Liver (tissue), 9 donors: Measurements from ENCODE around the gene LRIG1. TPM values are rescaled to one million over a fixed set of nuclear protein-coding genes. Genes with fewer than 3 reads are reported as not detected.

Source experiments
- DNase-seq: peaks from one replicate; pipeline ENCODE4 v3.0.0-alpha.2; 2017; ENCODE audit warnings: low spot score
- H3K27ac ChIP-seq, 2 donors: one replicate each; pipeline ENCODE4 v1.7.0; 2013; ENCODE audit warnings: inconsistent platforms in 2 of 2, low read length in 2 of 2, control low read depth in 1 of 2, low read depth in 1 of 2, mild to moderate bottlenecking in 1 of 2
- H3K27me3 ChIP-seq, 4 donors: one replicate each; pipeline versions ENCODE4 v1.6.1 to v1.7.0; 2013; ENCODE audit warnings: low read length in 3 of 4, inconsistent platforms in 1 of 4, mild to moderate bottlenecking in 1 of 4, moderate library complexity in 1 of 4; ENCODE audit not compliant: control insufficient read depth in 4 of 4, insufficient read depth in 4 of 4
- H3K36me3 ChIP-seq, 4 donors: one replicate each; pipeline versions ENCODE4 v1.6.1 to v1.7.0; 2013; ENCODE audit warnings: low read length in 3 of 4, mild to moderate bottlenecking in 3 of 4, low read depth in 1 of 4, moderate library complexity in 1 of 4; ENCODE audit not compliant: control insufficient read depth in 4 of 4, insufficient read depth in 3 of 4
- H3K4me1 ChIP-seq, 4 donors: one replicate each; pipeline versions ENCODE4 v1.6.1 to v1.7.0; 2013; ENCODE audit warnings: low read length in 3 of 4, mild to moderate bottlenecking in 3 of 4, moderate library complexity in 1 of 4; ENCODE audit not compliant: control insufficient read depth in 4 of 4, insufficient read depth in 4 of 4
- H3K4me3 ChIP-seq, 3 donors: one replicate each; pipeline versions ENCODE4 v1.6.1 to v1.7.0; 2013; ENCODE audit warnings: low read length in 3 of 3, control low read depth in 1 of 3, low read depth in 1 of 3, mild to moderate bottlenecking in 1 of 3
- H3K9ac ChIP-seq, 2 donors: one replicate each; pipeline ENCODE4 v1.7.0; 2013; ENCODE audit warnings: low read length in 2 of 2, mild to moderate bottlenecking in 2 of 2, moderate library complexity in 2 of 2, control low read depth in 1 of 2, low read depth in 1 of 2
- H3K9me3 ChIP-seq, 4 donors: one replicate each; pipeline versions ENCODE4 v1.6.1 to v1.7.0; 2013; ENCODE audit warnings: low read length in 3 of 4; ENCODE audit not compliant: control insufficient read depth in 4 of 4
- FOXA1 ChIP-seq: IDR thresholded peaks from 2 replicates; pipeline ENCODE4 v1.6.1; 2016; ENCODE audit warnings: antibody characterized with exemption
- HNF4A ChIP-seq, 2 donors: conservative IDR thresholded peaks; 2 replicates each; pipeline ENCODE4 v1.6.1; 2016; ENCODE audit warnings: antibody characterized with exemption in 2 of 2, mild to moderate bottlenecking in 2 of 2
- JUND ChIP-seq, 2 donors: IDR thresholded peaks; 2 replicates each; pipeline ENCODE4 v1.6.1; 2016; ENCODE audit warnings: antibody characterized with exemption in 2 of 2
- NR2F2 ChIP-seq: IDR thresholded peaks from 2 replicates; pipeline ENCODE4 v1.6.1; 2016; ENCODE audit warnings: antibody characterized with exemption
- RAD21 ChIP-seq, 2 donors: IDR thresholded peaks; 2 replicates each; pipeline ENCODE4 v1.6.1; 2016; ENCODE audit warnings: antibody characterized with exemption in 2 of 2, mild to moderate bottlenecking in 2 of 2
- TAF1 ChIP-seq: conservative IDR thresholded peaks from 2 replicates; pipeline ENCODE4 v1.6.1; 2016; ENCODE audit warnings: antibody characterized with exemption, mild to moderate bottlenecking
- YY1 ChIP-seq: IDR thresholded peaks from 2 replicates; pipeline ENCODE4 v1.6.1; 2016; ENCODE audit warnings: antibody characterized with exemption, mild to moderate bottlenecking
- WGBS: extraction: QIAGEN DNeasy Blood & Tissue Kit; methylation state at CpG from one replicate; pipeline ENCODE4 v1.1.7; 2013; 5-methylcytosine and 5-hydroxymethylcytosine counted together
- polyA plus RNA-seq, 2 donors: library from polyadenylated mRNA; stranded (reverse) in 1 of 2; unstranded in 1 of 2; fragments of 200-250 nt in 1 of 2; fragments of >200 nt in 1 of 2; fragmentation: Nextera tagmentation in 1 of 2; extraction: Ambion mirVana in 1 of 2; gene quantifications; one replicate each; pipeline versions ENCODE4 v1.2.1 to v1.2.3, GENCODE V29; 2013 to 2015
- total RNA-seq, 2 donors: library from RNA; depleted of rRNA; stranded (reverse); fragments of >200 nt; gene quantifications; one replicate each; pipeline ENCODE4 v1.2.3, GENCODE V29; 2014
- TF ChIP-seq, protein P1 (sequence below): IDR thresholded peaks from 2 replicates; pipeline ENCODE4 v1.6.1; 2016; ENCODE audit warnings: antibody characterized with exemption
- TF ChIP-seq, protein P2 (sequence below): IDR thresholded peaks from 2 replicates; pipeline ENCODE4 v1.6.1; 2016; ENCODE audit warnings: antibody characterized with exemption, mild to moderate bottlenecking
- donor health status: healthy.
- donor health status: healthy.
- donor health status: healthy.
- donor health status: healthy.
- donor health status: healthy.

Gene LRIG1
- total and polyA plus RNA-seq, 4 donors: 9.4 to 48.9 (median 12.9) TPM

DNA sequence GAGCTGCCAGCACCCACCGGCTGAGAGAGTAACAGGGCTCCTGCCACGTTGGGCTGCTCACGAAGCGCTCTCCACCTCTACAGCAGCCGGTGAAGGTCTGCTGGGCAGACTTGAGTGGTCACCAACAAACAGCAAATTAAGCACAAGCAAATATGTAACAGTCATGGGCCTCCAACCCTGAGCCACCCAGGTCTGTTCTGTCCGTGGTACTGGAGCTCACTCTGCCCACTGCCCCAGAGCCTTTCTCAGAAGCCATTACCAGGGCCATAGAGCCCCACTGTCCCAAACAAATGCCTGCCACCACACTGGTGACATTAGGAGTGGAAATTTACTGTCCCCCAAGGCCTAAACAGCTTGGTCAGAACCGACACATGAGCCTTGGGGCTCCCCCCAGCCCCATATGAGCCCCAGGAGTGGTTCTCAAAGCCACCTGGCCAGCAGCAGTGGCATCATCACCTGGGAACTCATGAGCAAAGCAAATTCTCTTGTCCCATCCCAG lies 56.6 kb downstream of the LRIG1 start:
- Histone ChIP-seq H3K9ac (no peak overlapping the region), H3K36me3 (peaks cover 0 to 7% (median 0%) of the 10 kb centered on the region in 4 donors), H3K27me3 (no peaks in the 10 kb centered on the region), H3K4me3 (no peak overlapping the region), H3K9me3 (no peaks in the 10 kb centered on the region), H3K27ac (no peak overlapping the region), H3K4me1 (peaks cover 10 to 26% (median 21%) of the 10 kb centered on the region in 4 donors)
- 96% methylated on average over 7 of the region's 7 CpGs for WGBS
- TF ChIP-seq, protein P1, sequence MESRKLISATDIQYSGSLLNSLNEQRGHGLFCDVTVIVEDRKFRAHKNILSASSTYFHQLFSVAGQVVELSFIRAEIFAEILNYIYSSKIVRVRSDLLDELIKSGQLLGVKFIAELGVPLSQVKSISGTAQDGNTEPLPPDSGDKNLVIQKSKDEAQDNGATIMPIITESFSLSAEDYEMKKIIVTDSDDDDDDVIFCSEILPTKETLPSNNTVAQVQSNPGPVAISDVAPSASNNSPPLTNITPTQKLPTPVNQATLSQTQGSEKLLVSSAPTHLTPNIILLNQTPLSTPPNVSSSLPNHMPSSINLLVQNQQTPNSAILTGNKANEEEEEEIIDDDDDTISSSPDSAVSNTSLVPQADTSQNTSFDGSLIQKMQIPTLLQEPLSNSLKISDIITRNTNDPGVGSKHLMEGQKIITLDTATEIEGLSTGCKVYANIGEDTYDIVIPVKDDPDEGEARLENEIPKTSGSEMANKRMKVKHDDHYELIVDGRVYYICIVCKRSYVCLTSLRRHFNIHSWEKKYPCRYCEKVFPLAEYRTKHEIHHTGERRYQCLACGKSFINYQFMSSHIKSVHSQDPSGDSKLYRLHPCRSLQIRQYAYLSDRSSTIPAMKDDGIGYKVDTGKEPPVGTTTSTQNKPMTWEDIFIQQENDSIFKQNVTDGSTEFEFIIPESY: no peak
- TF ChIP-seq JUND (IDR thresholded peaks at IDR 0.05): no peak
- no peak for DNase-seq

DNA sequence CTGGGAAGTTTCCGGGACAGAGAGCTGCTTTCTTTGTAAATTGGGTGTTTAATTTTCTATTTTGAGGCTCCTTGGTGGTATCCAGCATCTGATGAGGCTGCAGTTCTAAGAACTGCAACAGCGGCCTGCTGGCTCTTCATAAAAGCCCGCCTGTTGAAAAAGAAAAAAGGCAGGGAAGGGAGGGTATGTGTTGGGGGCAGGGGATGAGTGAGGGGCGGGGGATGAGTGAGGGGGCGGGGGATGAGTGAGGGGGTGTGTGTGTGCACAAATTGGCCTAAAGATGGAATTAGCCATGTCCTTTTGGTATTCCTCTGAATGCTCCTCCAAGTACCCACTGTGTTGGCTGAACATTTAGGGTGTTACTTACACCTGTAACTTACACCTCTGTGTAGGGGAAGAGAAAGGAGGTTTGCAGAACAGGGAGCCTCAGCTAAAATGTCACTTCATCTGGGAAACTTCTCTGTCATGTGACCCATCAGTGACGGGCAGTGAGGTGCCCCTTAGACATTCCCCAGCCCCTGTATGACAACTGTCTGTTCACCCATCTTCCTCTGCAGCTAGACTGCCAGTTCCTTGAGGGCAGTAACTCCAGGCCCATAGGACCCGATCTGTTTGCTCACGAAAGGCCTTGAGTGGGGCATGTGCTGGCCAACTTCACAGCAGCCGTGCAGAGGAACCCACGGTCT lies 57.6 kb downstream of the LRIG1 start:
- 89% methylated on average over 10 of the region's 10 CpGs for WGBS
- H3K9me3 ChIP-seq: no peaks in the 10 kb centered on the region
- H3K27ac ChIP-seq: peak overlapping the region in 1 of 2 donors; percentile 32
- TF ChIP-seq FOXA1: no peak
- TF ChIP-seq RAD21 (IDR thresholded peaks at IDR 0.05): no peak
- TF ChIP-seq NR2F2: no peak
- TF ChIP-seq JUND (IDR thresholded peaks at IDR 0.05): no peak
- DNase-seq: no peak
- H3K9ac ChIP-seq: no peak overlapping the region
- peaks cover 0 to 7% (median 0%) of the 10 kb centered on the region in 4 donors for H3K36me3 ChIP-seq
- no peak overlapping the region for H3K4me3 ChIP-seq
- H3K27me3 ChIP-seq: no peaks in the 10 kb centered on the region
- peaks cover 10 to 17% (median 14%) of the 10 kb centered on the region in 4 donors for H3K4me1 ChIP-seq

DNA sequence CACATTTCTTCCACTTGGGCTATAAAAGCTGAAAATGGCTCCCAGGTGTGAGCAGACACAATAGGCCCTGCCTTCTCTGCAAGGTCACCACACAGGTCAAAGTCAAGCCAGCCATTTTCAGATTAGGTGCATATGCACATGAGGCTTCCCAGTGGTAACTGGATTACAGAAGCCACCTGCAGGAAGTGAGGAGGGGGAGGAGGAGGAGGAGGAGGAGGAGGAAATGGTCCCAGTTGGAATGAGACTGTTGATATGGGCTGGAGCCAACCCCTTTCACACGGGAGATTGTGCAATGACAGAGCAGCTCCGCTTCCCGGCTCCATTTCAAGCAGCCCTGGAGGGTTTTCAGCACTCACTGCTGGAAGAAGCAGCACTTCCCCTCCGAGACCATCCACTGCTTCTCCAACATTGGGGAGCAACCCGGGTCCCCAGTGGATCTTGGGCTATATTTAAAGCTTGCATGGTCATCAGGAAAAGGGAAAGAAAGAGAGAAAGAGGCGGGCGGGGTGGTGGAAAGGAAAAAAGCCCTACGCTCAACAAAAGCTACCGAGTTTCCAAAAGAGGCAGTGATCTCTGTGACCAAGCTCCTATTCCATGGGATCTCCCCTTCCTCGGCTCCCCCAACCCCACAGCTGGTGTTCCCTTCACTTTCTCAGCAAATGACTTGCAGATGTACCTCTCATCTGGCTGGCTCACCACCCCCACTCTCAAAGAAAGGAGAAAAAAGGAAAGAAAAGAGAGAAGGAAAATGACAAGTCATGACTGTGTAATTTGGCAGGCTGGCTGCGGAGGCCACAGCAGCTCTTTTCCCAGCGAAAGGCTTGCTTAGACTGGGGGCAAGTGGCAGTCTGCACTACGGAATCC lies 58.3 kb downstream of the LRIG1 start:
- H3K27me3 ChIP-seq: no peaks in the 10 kb centered on the region
- no peak overlapping the region for H3K9ac ChIP-seq
- peaks cover 5 to 12% (median 10%) of the 10 kb centered on the region in 4 donors for H3K4me1 ChIP-seq
- 43% methylated on average over 13 of the region's 13 CpGs for WGBS
- H3K36me3 ChIP-seq: peaks cover 0 to 7% (median 0%) of the 10 kb centered on the region in 4 donors
- TF ChIP-seq NR2F2 (peak; percentile 25), HNF4A (conservative IDR thresholded peaks at IDR 0.05) (peak; percentile 15 to 19), YY1 (peak; percentile 71), JUND (IDR thresholded peaks at IDR 0.05) (no peak), TAF1 (no peak)
- TF ChIP-seq, protein P1: no peak
- TF ChIP-seq, protein P2, sequence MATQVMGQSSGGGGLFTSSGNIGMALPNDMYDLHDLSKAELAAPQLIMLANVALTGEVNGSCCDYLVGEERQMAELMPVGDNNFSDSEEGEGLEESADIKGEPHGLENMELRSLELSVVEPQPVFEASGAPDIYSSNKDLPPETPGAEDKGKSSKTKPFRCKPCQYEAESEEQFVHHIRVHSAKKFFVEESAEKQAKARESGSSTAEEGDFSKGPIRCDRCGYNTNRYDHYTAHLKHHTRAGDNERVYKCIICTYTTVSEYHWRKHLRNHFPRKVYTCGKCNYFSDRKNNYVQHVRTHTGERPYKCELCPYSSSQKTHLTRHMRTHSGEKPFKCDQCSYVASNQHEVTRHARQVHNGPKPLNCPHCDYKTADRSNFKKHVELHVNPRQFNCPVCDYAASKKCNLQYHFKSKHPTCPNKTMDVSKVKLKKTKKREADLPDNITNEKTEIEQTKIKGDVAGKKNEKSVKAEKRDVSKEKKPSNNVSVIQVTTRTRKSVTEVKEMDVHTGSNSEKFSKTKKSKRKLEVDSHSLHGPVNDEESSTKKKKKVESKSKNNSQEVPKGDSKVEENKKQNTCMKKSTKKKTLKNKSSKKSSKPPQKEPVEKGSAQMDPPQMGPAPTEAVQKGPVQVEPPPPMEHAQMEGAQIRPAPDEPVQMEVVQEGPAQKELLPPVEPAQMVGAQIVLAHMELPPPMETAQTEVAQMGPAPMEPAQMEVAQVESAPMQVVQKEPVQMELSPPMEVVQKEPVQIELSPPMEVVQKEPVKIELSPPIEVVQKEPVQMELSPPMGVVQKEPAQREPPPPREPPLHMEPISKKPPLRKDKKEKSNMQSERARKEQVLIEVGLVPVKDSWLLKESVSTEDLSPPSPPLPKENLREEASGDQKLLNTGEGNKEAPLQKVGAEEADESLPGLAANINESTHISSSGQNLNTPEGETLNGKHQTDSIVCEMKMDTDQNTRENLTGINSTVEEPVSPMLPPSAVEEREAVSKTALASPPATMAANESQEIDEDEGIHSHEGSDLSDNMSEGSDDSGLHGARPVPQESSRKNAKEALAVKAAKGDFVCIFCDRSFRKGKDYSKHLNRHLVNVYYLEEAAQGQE: peak; percentile 72
- no peak overlapping the region for H3K4me3 ChIP-seq
- peak overlapping the region in 1 of 2 donors; percentile 32 for H3K27ac ChIP-seq
- DNase-seq: no peak
- no peaks in the 10 kb centered on the region for H3K9me3 ChIP-seq
